Nephron progenitor cell (in vitro differentiated cells): ENCODE data around the gene ENTPD1.
A peak's percentile ranks its signal among the peaks of the same experiment; 100 is the strongest.

Experiments
- DNase-seq: peaks from one replicate; pipeline ENCODE4 v3.0.0; 2021
- H3K27ac Mint-ChIP-seq: 2 replicates; pipeline ENCODE4 v1.8.0; 2021; ENCODE audit warnings: mild to moderate bottlenecking, moderate library complexity, mixed read lengths
- H3K27me3 Mint-ChIP-seq: 2 replicates; pipeline ENCODE4 v1.8.0; 2021; ENCODE audit warnings: mild to moderate bottlenecking, low read depth, mixed read lengths; ENCODE audit not compliant: poor library complexity
- H3K36me3 Mint-ChIP-seq: 2 replicates; pipeline ENCODE4 v1.8.0; 2021; ENCODE audit warnings: low read depth, mixed read lengths
- H3K4me1 Mint-ChIP-seq: 2 replicates; pipeline ENCODE4 v1.8.0; 2021; ENCODE audit warnings: mixed read lengths
- H3K4me3 Mint-ChIP-seq: 2 replicates; pipeline ENCODE4 v1.8.0; 2021; ENCODE audit warnings: mild to moderate bottlenecking, moderate library complexity, mixed read lengths
- H3K9me3 Mint-ChIP-seq: 2 replicates; pipeline ENCODE4 v1.8.0; 2021; ENCODE audit warnings: mild to moderate bottlenecking, moderate library complexity, mixed read lengths
- CTCF ChIP-seq: fragments of 200-600 bp; sonication (generic); IDR thresholded peaks from 2 replicates; pipeline ENCODE4 v1.5.0; 2021; ENCODE audit warnings: antibody characterized with exemption

The ENTPD1 gene

GRCh38 chr10:95739056-95739455 is 16.9 kb upstream of the ENTPD1 start:
- DNase-seq, result no peak
- no peaks in the 10 kb centered on the region for H3K36me3 Mint-ChIP-seq
- peaks cover 13% of the 10 kb centered on the region for H3K9me3 Mint-ChIP-seq
- no peak overlapping the region for H3K4me3 Mint-ChIP-seq
- H3K27me3 Mint-ChIP-seq, result no peaks in the 10 kb centered on the region
- H3K27ac Mint-ChIP-seq, result no peak overlapping the region
- TF ChIP-seq CTCF, result no peak
- H3K4me1 Mint-ChIP-seq, result peaks cover 14% of the 10 kb centered on the region

GRCh38 chr10:95741807-95742467 is 14.0 kb upstream of the ENTPD1 start:
- TF ChIP-seq CTCF, result no peak
- H3K27me3 Mint-ChIP-seq, result no peaks in the 10 kb centered on the region
- peaks cover 14% of the 10 kb centered on the region for H3K4me1 Mint-ChIP-seq
- peak overlapping the region; percentile 59 for H3K27ac Mint-ChIP-seq
- no peak for DNase-seq
- no peaks in the 10 kb centered on the region for H3K36me3 Mint-ChIP-seq
- no peak overlapping the region for H3K4me3 Mint-ChIP-seq
- no peaks in the 10 kb centered on the region for H3K9me3 Mint-ChIP-seq

- Mint-ChIP-seq H3K27ac (peak overlapping the region; percentile 59), H3K4me3 (no peak overlapping the region), H3K27me3 (no peaks in the 10 kb centered on the region), H3K4me1 (peaks cover 14% of the 10 kb centered on the region), H3K9me3 (no peaks in the 10 kb centered on the region), H3K36me3 (no peaks in the 10 kb centered on the region)
- TF ChIP-seq CTCF, result no peak
- DNase-seq, result no peak
Observed at GRCh38 chr10:95742485-95742884, 13.5 kb upstream of the ENTPD1 start.

- no peak for DNase-seq
- Mint-ChIP-seq H3K36me3 (no peaks in the 10 kb centered on the region), H3K4me3 (no peak overlapping the region), H3K27ac (no peak overlapping the region), H3K9me3 (no peaks in the 10 kb centered on the region), H3K4me1 (peaks cover 14% of the 10 kb centered on the region), H3K27me3 (no peaks in the 10 kb centered on the region)
- no peak for TF ChIP-seq CTCF
Observed at GRCh38 chr10:95742962-95743535, 12.9 kb upstream of the ENTPD1 start.

- Mint-ChIP-seq H3K27ac (no peak overlapping the region), H3K36me3 (no peaks in the 10 kb centered on the region), H3K4me3 (no peak overlapping the region), H3K27me3 (no peaks in the 10 kb centered on the region), H3K4me1 (peaks cover 14% of the 10 kb centered on the region), H3K9me3 (no peaks in the 10 kb centered on the region)
- no peak for TF ChIP-seq CTCF
- DNase-seq, result no peak
Observed at GRCh38 chr10:95745501-95745900, 10.5 kb upstream of the ENTPD1 start.

- DNase-seq, result no peak
- no peak for TF ChIP-seq CTCF
Observed at GRCh38 chr10:95748349-95748748, 7.6 kb upstream of the ENTPD1 start.

More at GRCh38 chr10:95748349-95748748, 7.6 kb upstream of the ENTPD1 start:
- Mint-ChIP-seq H3K4me3 (no peak overlapping the region), H3K27ac (no peak overlapping the region), H3K9me3 (no peaks in the 10 kb centered on the region), H3K27me3 (peaks cover 4% of the 10 kb centered on the region), H3K36me3 (no peaks in the 10 kb centered on the region), H3K4me1 (no peaks in the 10 kb centered on the region)
